Hippocampal formation (tissue), 2 donors: ENCODE measurements around the gene ALOXE3.

ENCODE experiments used
- DNase-seq, 2 donors: peaks; one replicate each; lab custom pipeline; 2025; lab: John Stamatoyannopoulos, UW

ALOXE3 gene

GRCh38 chr17:8153957-8154607, 35.8 kb upstream of the ALOXE3 start:
- DNase-seq, result peak; percentile 93 to 95

- DNase-seq, result peak; percentile 40 to 74
Measured at GRCh38 chr17:8153525-8153956, 35.2 kb upstream of the ALOXE3 start.

- DNase-seq, result no peak
Measured at GRCh38 chr17:8153031-8153451, 34.7 kb upstream of the ALOXE3 start.

GRCh38 chr17:8152112-8152775, 33.9 kb upstream of the ALOXE3 start, which contains the start of gene PER1:
PER1 (minus strand) TSS chr17:8152404; CDS start chr17:8150706, 1,698 bp downstream.
- DNase-seq, result peak; percentile 86 to 92

- peak; percentile 32 to 62 for DNase-seq
Measured at GRCh38 chr17:8151641-8152111, 33.4 kb upstream of the ALOXE3 start.

- DNase-seq, result peak; percentile 68 to 80
Measured at GRCh38 chr17:8151120-8151640, 32.9 kb upstream of the ALOXE3 start.

GRCh38 chr17:8150194-8151119, 32.1 kb upstream of the ALOXE3 start:
- no peak for DNase-seq

- no peak for DNase-seq
Measured at GRCh38 chr17:8149419-8150193, 31.3 kb upstream of the ALOXE3 start.

- DNase-seq, result no peak
Measured at GRCh38 chr17:8148560-8148959, 30.2 kb upstream of the ALOXE3 start.

- DNase-seq, result no peak
Measured at GRCh38 chr17:8147805-8148404, 29.6 kb upstream of the ALOXE3 start.

- DNase-seq, result no peak
Measured at GRCh38 chr17:8147141-8147804, 29.0 kb upstream of the ALOXE3 start.

- DNase-seq, result no peak
Measured at GRCh38 chr17:8146381-8147140, 28.2 kb upstream of the ALOXE3 start.

- no peak for DNase-seq
Measured at GRCh38 chr17:8145811-8146210, 27.5 kb upstream of the ALOXE3 start.

GRCh38 chr17:8144401-8145231, 26.3 kb upstream of the ALOXE3 start:
- DNase-seq, result no peak

GRCh38 chr17:8143581-8144400, 25.5 kb upstream of the ALOXE3 start:
- no peak for DNase-seq

- no peak for DNase-seq
Measured at GRCh38 chr17:8142887-8143580, 24.7 kb upstream of the ALOXE3 start.
